IMR-90 (cell line): ENCODE measurements around the gene EIF4E1B. TPM values are rescaled to one million over a fixed set of nuclear protein-coding genes. Genes with fewer than 3 reads are reported as not detected.

Experiments used
- ATAC-seq: fragments of 200-7000 bp; cut with Tn5 transposase; 2 replicates; pipeline ENCODE4 v1.9.1; 2020; ENCODE audit warnings: low read depth, mild to moderate bottlenecking, moderate library complexity
- BruUV-seq: library from RNA; stranded (reverse); fragments of 400-500 nt; replicated peaks from 2 replicates; lab custom pipeline; 2021; lab: Mats Ljungman, UMichigan
- CTCF ChIA-PET: fragments of 300-600 bp; formaldehyde crosslinking; extraction: SDS; loops from one replicate; lab custom pipeline; 2021; ENCODE audit warnings: antibody characterized with exemption; lab: Yijun Ruan, JAX
- POLR2A ChIA-PET: fragments of 300-600 bp; sonication (Branson Sonifier 250); formaldehyde crosslinking; loops from one replicate; lab custom pipeline; 2022; ENCODE audit warnings: antibody characterized with exemption; ENCODE audit not compliant: unreplicated experiment; lab: Charles Lee
- DNase-seq: peaks from one replicate; pipeline ENCODE4 v3.0.0; 2013
- H2AFZ ChIP-seq: replicated peaks from 2 replicates; pipeline ENCODE3; 2013; ENCODE audit warnings: low read length, mild to moderate bottlenecking; ENCODE audit not compliant: poor library complexity
- H2AK5ac ChIP-seq: 2 replicates; pipeline ENCODE4 v1.6.1; 2013; ENCODE audit warnings: low read depth, low read length, inconsistent platforms
- H2AK9ac ChIP-seq: replicated peaks from 2 replicates; pipeline ENCODE3; 2013; ENCODE audit warnings: mild to moderate bottlenecking, low read depth, low read length, moderate library complexity; ENCODE audit not compliant: poor library complexity
- H2BK120ac ChIP-seq: 2 replicates; pipeline ENCODE4 v1.6.1; 2013; ENCODE audit warnings: low read depth, low read length, inconsistent platforms
- H2BK15ac ChIP-seq: 3 replicates; pipeline ENCODE4 v1.6.1; 2013; ENCODE audit warnings: low read depth, low read length, inconsistent platforms
- H2BK20ac ChIP-seq: 2 replicates; pipeline ENCODE4 v1.6.1; 2013; ENCODE audit warnings: low read depth, mild to moderate bottlenecking, inconsistent platforms, low read length, moderate library complexity
- H2BK5ac ChIP-seq: 2 replicates; pipeline ENCODE4 v1.6.1; 2013; ENCODE audit warnings: mild to moderate bottlenecking, low read depth, low read length, inconsistent platforms; ENCODE audit not compliant: poor library complexity, severe bottlenecking
- H3K14ac ChIP-seq: replicated peaks from 2 replicates; pipeline ENCODE4 v1.6.1; 2013; ENCODE audit warnings: low read depth, low read length, inconsistent platforms
- H3K18ac ChIP-seq: 2 replicates; pipeline ENCODE4 v1.6.1; 2013; ENCODE audit warnings: low read depth, low read length, control low read depth
- H3K23ac ChIP-seq: 2 replicates; pipeline ENCODE4 v1.6.1; 2013; ENCODE audit warnings: low read depth, low read length, inconsistent platforms
- H3K27ac ChIP-seq: 2 replicates; pipeline ENCODE4 v1.5.1; 2013; ENCODE audit warnings: mild to moderate bottlenecking, control low read depth, low read length; ENCODE audit not compliant: insufficient read depth
- H3K27me3 ChIP-seq: 2 replicates; pipeline ENCODE4 v1.6.1; 2013; ENCODE audit warnings: low read length; ENCODE audit not compliant: control insufficient read depth, insufficient read depth
- H3K36me3 ChIP-seq: 2 replicates; pipeline ENCODE4 v1.6.1; 2013; ENCODE audit warnings: low read length, mixed read lengths; ENCODE audit not compliant: control insufficient read depth, insufficient read depth
- H3K4ac ChIP-seq: 2 replicates; pipeline ENCODE4 v1.6.1; 2013; ENCODE audit warnings: low read depth, low read length, inconsistent platforms
- H3K4me1 ChIP-seq: 2 replicates; pipeline ENCODE4 v1.6.1; 2013; ENCODE audit warnings: low read length, mixed read lengths; ENCODE audit not compliant: control insufficient read depth, insufficient read depth
- H3K4me2 ChIP-seq: 2 replicates; pipeline ENCODE4 v1.6.1; 2013; ENCODE audit warnings: low read depth, mild to moderate bottlenecking, control low read depth, low read length, moderate library complexity
- H3K4me3 ChIP-seq: 2 replicates; pipeline ENCODE4 v1.5.1; 2013; ENCODE audit warnings: low read depth, mild to moderate bottlenecking, control low read depth, low read length, moderate library complexity; ENCODE audit not compliant: insufficient read depth
- H3K56ac ChIP-seq: 2 replicates; pipeline ENCODE4 v1.6.1; 2013; ENCODE audit warnings: low read length, inconsistent platforms; ENCODE audit not compliant: insufficient read depth; ENCODE audit errors: extremely low read depth
- H3K79me1 ChIP-seq, 2 experiments: 2 replicates each; pipeline ENCODE4 v1.6.1; 2013; ENCODE audit warnings: low read length in 2 of 2, inconsistent platforms in 1 of 2, low read depth in 1 of 2
- H3K9ac ChIP-seq: 2 replicates; pipeline ENCODE4 v1.6.1; 2013; ENCODE audit warnings: low read depth, low read length, control low read depth
- H3K9me1 ChIP-seq: 2 replicates; pipeline ENCODE4 v1.6.1; 2013; ENCODE audit warnings: low read length, inconsistent platforms; ENCODE audit not compliant: insufficient read depth
- H3K9me3 ChIP-seq: 2 replicates; pipeline ENCODE4 v1.6.1; 2013; ENCODE audit warnings: low read length; ENCODE audit not compliant: control insufficient read depth, insufficient read depth
- H4K20me1 ChIP-seq: 2 replicates; pipeline ENCODE4 v1.6.1; 2013; ENCODE audit warnings: low read length, inconsistent platforms; ENCODE audit not compliant: insufficient read depth
- H4K5ac ChIP-seq: 2 replicates; pipeline ENCODE4 v1.6.1; 2013; ENCODE audit warnings: mild to moderate bottlenecking, low read depth, low read length, control low read depth
- H4K8ac ChIP-seq, 2 experiments: 2 replicates each; pipeline ENCODE4 v1.6.1; 2013; ENCODE audit warnings: low read depth in 2 of 2, low read length in 2 of 2, control low read depth in 1 of 2, inconsistent platforms in 1 of 2
- H4K91ac ChIP-seq: 2 replicates; pipeline ENCODE4 v1.6.1; 2013; ENCODE audit warnings: low read depth, low read length, inconsistent platforms; ENCODE audit not compliant: insufficient read depth
- BHLHE40 ChIP-seq: fragments of 150-350 bp; IDR thresholded peaks from 2 replicates; pipeline ENCODE4 v1.6.1; 2016; ENCODE audit warnings: mild to moderate bottlenecking, low read depth, low read length
- CHD1 ChIP-seq: IDR thresholded peaks from 2 replicates; pipeline ENCODE4 v1.6.1; 2012; ENCODE audit warnings: low read depth, low read length, improper control_type of control experiment
- CTCF ChIP-seq: conservative IDR thresholded peaks from 2 replicates; pipeline ENCODE4 v1.5.1; 2012; ENCODE audit warnings: mild to moderate bottlenecking, low read depth, low read length, improper control_type of control experiment
- FOS ChIP-seq: fragments of 150-350 bp; IDR thresholded peaks from 2 replicates; pipeline ENCODE4 v1.6.1; 2016; ENCODE audit warnings: low read depth, low read length
- MAZ ChIP-seq: IDR thresholded peaks from 2 replicates; pipeline ENCODE4 v1.6.1; 2012; ENCODE audit warnings: low read depth, mild to moderate bottlenecking, low read length, improper control_type of control experiment, moderate library complexity, borderline replicate concordance
- POLR2A ChIP-seq: IDR thresholded peaks from 2 replicates; pipeline ENCODE4 v1.6.1; 2012; ENCODE audit warnings: mild to moderate bottlenecking, low read depth, low read length
- RAD21 ChIP-seq: IDR thresholded peaks from 2 replicates; pipeline ENCODE4 v1.6.1; 2012; ENCODE audit warnings: low read length, improper control_type of control experiment
- RCOR1 ChIP-seq: IDR thresholded peaks from 2 replicates; pipeline ENCODE4 v1.6.1; 2012; ENCODE audit warnings: mild to moderate bottlenecking, low read length, improper control_type of control experiment; ENCODE audit not compliant: insufficient replicate concordance
- WGBS, 2 experiments: methylation state at CpG; one replicate each; pipeline versions ENCODE4 v1.1.5 to v1.1.7; 2013; ENCODE audit warnings: missing lambda C conversion rate in 2 of 2; ENCODE audit not compliant: insufficient read length in 1 of 2; ENCODE audit errors: extremely low coverage in 2 of 2; 5-methylcytosine and 5-hydroxymethylcytosine counted together
- dilution Hi-C: fragments of 300-500 bp; cut with HindIII; formaldehyde crosslinking; loops from one replicate; pipeline ENCODE4 v1.14.3; 2018; ENCODE audit warnings: low sequenced_read_pairs; ENCODE audit not compliant: unreplicated experiment
- in situ Hi-C: fragments of 300-500 bp; cut with MboI; formaldehyde crosslinking; loops from 3 replicates; pipeline ENCODE4 v1.14.3; 2019; ENCODE audit warnings: low sequenced_read_pairs, inconsistent platforms, mixed read lengths
- intact Hi-C: fragments of 100-400 bp; cut with micrococcal nuclease; formaldehyde crosslinking; loops from 2 replicates; pipeline ENCODE4 v1.10.0; 2022
- polyA plus RNA-seq, 3 experiments: library from polyadenylated mRNA; depleted of rRNA; stranded (reverse); fragments of >200 nt; gene quantifications; 2 replicates each; pipeline ENCODE4 v1.2.3, GENCODE V29; 2012; ENCODE audit warnings: low replicate concordance in 1 of 3
- total RNA-seq: library from RNA; depleted of rRNA; stranded (reverse); fragments of >200 nt; gene quantifications from 2 replicates; pipeline ENCODE4 v1.2.3, GENCODE V29; 2012

The EIF4E1B gene
- total and polyA plus RNA-seq, 2 of the 4 experiments (the other 2 are of a cell fraction): not detected

DNA sequence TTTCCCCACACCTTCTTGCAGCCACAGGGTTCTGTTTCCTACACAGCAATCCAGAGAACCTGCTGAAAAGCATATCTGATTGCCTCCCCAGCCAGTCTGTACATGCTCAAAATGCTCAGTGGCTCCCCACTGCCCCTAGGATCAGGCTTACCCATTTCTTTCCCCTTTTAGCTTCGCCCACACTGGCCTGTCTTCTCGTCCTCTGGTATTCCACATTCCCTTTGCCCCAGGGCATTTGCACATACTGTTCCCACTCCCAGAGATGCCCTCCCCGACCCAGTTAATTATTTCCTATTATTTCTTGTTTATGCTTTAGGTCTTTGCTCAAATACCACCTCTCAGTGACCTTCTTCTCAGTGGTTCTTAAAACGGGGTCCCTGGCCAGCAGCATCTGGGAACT, 10.1 kb downstream of the EIF4E1B start:
- Histone ChIP-seq H3K18ac (no peak overlapping the region), H3K79me1 (no peaks in the 10 kb centered on the region), H2BK120ac (no peak overlapping the region), H2AK9ac (no peak overlapping the region), H3K36me3 (no peaks in the 10 kb centered on the region), H4K8ac (no peak overlapping the region), H3K9me1 (no peaks in the 10 kb centered on the region), H2BK20ac (no peak overlapping the region), H3K4me2 (no peak overlapping the region), H2AFZ (no peak overlapping the region), H3K56ac (no peak overlapping the region), H3K4ac (no peak overlapping the region), H2BK15ac (no peak overlapping the region), H4K91ac (no peak overlapping the region), H3K4me1 (no peaks in the 10 kb centered on the region; the same call in 1 of the 2 replicates), H2AK5ac (no peak overlapping the region), H2BK5ac (no peak overlapping the region), H3K9ac (no peak overlapping the region), H3K23ac (no peak overlapping the region), H3K27ac (no peak overlapping the region), H3K4me3 (no peak overlapping the region), H3K9me3 (peaks cover under 1% of the 10 kb centered on the region), H4K5ac (no peak overlapping the region), H3K14ac (no peak overlapping the region), H4K20me1 (no peaks in the 10 kb centered on the region), H3K27me3 (peaks cover 41% of the 10 kb centered on the region)
- ATAC-seq: no peak
- in situ Hi-C loops (no loop called here), dilution Hi-C loops (no loop called here), intact Hi-C loops (loop anchor here (10.0 kb wide), 1 partner anchor 226 kb away; the partner anchor contains the start of gene CLTB)
- no TSS peak for BruUV-seq
- ChIA-PET CTCF (interaction anchor here (1.2 kb wide), 1 partner anchor 67 kb away, joined by 3 read pairs; no protein-coding TSS in a partner anchor), POLR2A (no interaction called here)
- WGBS, 2 experiments: 46% methylated on average over 3 of the region's 4 CpGs; no CpG with 5 or more reads in 1 of the 2 experiments
- no peak for DNase-seq
- TF ChIP-seq RAD21 (no peak), FOS (no peak), MAZ (no peak), BHLHE40 (no peak), CHD1 (no peak), POLR2A (no peak), RCOR1 (no peak), CTCF (no peak)
